OCI-LY1 (cell line): ENCODE data around the gene PNLIPRP1.

ENCODE experiments used
- H2AFZ ChIP-seq: fragments of 200-600 bp; sonication (generic), shearing (Covaris generic); 2 replicates; pipeline ENCODE4 v1.6.0; 2014; ENCODE audit warnings: antibody characterized with exemption, mild to moderate bottlenecking, low read length
- H3F3A ChIP-seq: fragments of 200-600 bp; sonication (generic), shearing (Covaris generic); 2 replicates; pipeline ENCODE4 v1.6.0; 2014; ENCODE audit warnings: mild to moderate bottlenecking, antibody characterized with exemption, low read length, moderate library complexity; ENCODE audit not compliant: insufficient read depth
- H3K27ac ChIP-seq: fragments of 200-600 bp; sonication (generic); 2 replicates; pipeline ENCODE4 v1.5.1; 2014; ENCODE audit warnings: low read length, mixed run types, mild to moderate bottlenecking, low read depth; ENCODE audit not compliant: poor library complexity, severe bottlenecking
- H3K27me3 ChIP-seq: fragments of 200-600 bp; sonication (generic); 2 replicates; pipeline ENCODE4 v1.6.0; 2014; ENCODE audit warnings: antibody characterized with exemption, mild to moderate bottlenecking, low read length, moderate library complexity; ENCODE audit not compliant: insufficient read depth
- H3K36me3 ChIP-seq: fragments of 200-600 bp; sonication (generic); 2 replicates; pipeline ENCODE4 v1.6.1; 2014; ENCODE audit warnings: mild to moderate bottlenecking, antibody characterized with exemption, low read length, moderate library complexity, mixed read lengths; ENCODE audit not compliant: insufficient read depth
- H3K4me1 ChIP-seq: fragments of 200-600 bp; sonication (generic); 2 replicates; pipeline ENCODE4 v1.5.1; 2014; ENCODE audit warnings: mild to moderate bottlenecking, low read length, moderate library complexity; ENCODE audit not compliant: insufficient read depth, severe bottlenecking
- H3K4me2 ChIP-seq: fragments of 200-600 bp; sonication (generic), shearing (Covaris generic); 2 replicates; pipeline ENCODE4 v1.6.1; 2014; ENCODE audit warnings: low read length
- H3K4me3 ChIP-seq: fragments of 200-600 bp; sonication (generic); 2 replicates; pipeline ENCODE4 v1.5.1; 2014; ENCODE audit warnings: low read length, low read depth, mild to moderate bottlenecking, mixed read lengths; ENCODE audit not compliant: poor library complexity, severe bottlenecking
- H3K79me2 ChIP-seq: fragments of 200-600 bp; shearing (Covaris generic); 2 replicates; pipeline ENCODE4 v1.6.1; 2016; ENCODE audit warnings: mixed run types, low read length, mixed read lengths; ENCODE audit not compliant: insufficient read depth
- H3K9ac ChIP-seq: fragments of 200-600 bp; sonication (generic), shearing (Covaris generic); 2 replicates; pipeline ENCODE4 v1.6.1; 2014; ENCODE audit warnings: mild to moderate bottlenecking, low read length, mixed read lengths
- H3K9me2 ChIP-seq: fragments of 200-600 bp; sonication (generic), shearing (Covaris generic); 2 replicates; pipeline ENCODE4 v1.6.1; 2014; ENCODE audit warnings: low read depth, mild to moderate bottlenecking, low read length, mixed read lengths
- H3K9me3 ChIP-seq: fragments of 200-600 bp; shearing (Covaris generic); 2 replicates; pipeline ENCODE4 v1.6.1; 2014; ENCODE audit warnings: low read length, mixed read lengths
- H4K20me1 ChIP-seq: fragments of 200-600 bp; sonication (generic), shearing (Covaris generic); 2 replicates; pipeline ENCODE4 v1.6.0; 2016; ENCODE audit warnings: mild to moderate bottlenecking, low read length; ENCODE audit not compliant: insufficient read depth
- EZH2 ChIP-seq: fragments of 200-600 bp; sonication (generic), shearing (Covaris generic); IDR thresholded peaks from 2 replicates; pipeline ENCODE4 v1.8.0; 2017; ENCODE audit warnings: borderline replicate concordance, mixed run types, mild to moderate bottlenecking, antibody characterized with exemption, low read length, moderate library complexity, mixed read lengths
- TF ChIP-seq, protein P1 (sequence below): fragments of 200-600 bp; sonication (generic), shearing (Covaris generic); IDR thresholded peaks from 2 replicates; pipeline ENCODE4 v1.5.1; 2017; ENCODE audit warnings: mild to moderate bottlenecking, antibody characterized with exemption, low read length, moderate library complexity, mixed read lengths

Gene PNLIPRP1

GRCh38 chr10:116589926-116590325 is 833 bp upstream of the PNLIPRP1 start:
- Histone ChIP-seq H3K9me3 (no peaks in the 10 kb centered on the region), H3K4me3 (no peak overlapping the region), H3K27ac (no peak overlapping the region), H3K36me3 (no peaks in the 10 kb centered on the region), H3K27me3 (no peaks in the 10 kb centered on the region), H4K20me1 (no peaks in the 10 kb centered on the region), H3K4me2 (no peak overlapping the region), H3K4me1 (no peaks in the 10 kb centered on the region), H3K79me2 (no peaks in the 10 kb centered on the region), H3K9ac (no peak overlapping the region), H3K9me2 (no peaks in the 10 kb centered on the region), H3F3A (no peaks in the 10 kb centered on the region), H2AFZ (no peak overlapping the region)
- TF ChIP-seq, protein P1, sequence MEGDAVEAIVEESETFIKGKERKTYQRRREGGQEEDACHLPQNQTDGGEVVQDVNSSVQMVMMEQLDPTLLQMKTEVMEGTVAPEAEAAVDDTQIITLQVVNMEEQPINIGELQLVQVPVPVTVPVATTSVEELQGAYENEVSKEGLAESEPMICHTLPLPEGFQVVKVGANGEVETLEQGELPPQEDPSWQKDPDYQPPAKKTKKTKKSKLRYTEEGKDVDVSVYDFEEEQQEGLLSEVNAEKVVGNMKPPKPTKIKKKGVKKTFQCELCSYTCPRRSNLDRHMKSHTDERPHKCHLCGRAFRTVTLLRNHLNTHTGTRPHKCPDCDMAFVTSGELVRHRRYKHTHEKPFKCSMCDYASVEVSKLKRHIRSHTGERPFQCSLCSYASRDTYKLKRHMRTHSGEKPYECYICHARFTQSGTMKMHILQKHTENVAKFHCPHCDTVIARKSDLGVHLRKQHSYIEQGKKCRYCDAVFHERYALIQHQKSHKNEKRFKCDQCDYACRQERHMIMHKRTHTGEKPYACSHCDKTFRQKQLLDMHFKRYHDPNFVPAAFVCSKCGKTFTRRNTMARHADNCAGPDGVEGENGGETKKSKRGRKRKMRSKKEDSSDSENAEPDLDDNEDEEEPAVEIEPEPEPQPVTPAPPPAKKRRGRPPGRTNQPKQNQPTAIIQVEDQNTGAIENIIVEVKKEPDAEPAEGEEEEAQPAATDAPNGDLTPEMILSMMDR: no peak
- no peak for TF ChIP-seq EZH2

DNA sequence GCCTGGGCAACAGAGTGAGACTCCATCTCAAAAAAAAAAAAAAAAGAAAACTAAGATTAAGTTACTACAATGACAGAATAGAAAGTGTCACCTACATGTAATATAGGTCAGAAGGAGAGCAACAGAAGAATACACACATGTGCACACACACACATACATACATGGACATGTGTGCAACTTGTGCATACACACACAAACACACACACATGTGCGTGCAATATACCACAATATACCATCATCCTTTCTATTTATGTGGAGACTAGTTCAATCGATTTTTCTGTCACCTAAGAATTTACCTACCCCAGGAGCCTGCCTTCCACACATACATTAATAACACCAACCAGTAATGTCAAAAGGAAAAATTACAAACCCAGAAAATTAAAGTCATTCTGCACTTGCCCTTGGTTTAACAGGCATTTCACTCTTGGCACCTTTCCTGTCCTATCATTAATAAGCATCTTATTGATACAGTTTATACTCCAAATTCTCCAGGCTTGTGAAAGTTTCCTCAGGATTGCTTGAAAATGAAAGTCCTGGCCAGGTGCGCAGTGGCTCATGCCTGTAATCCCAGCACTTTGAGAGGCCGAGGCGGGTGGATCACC is 2.5 kb downstream of the PNLIPRP1 start:
- Histone ChIP-seq H3K4me2 (no peak overlapping the region), H3K27ac (no peak overlapping the region), H2AFZ (no peak overlapping the region), H3K27me3 (no peaks in the 10 kb centered on the region), H3K9me2 (no peaks in the 10 kb centered on the region), H3K9me3 (no peaks in the 10 kb centered on the region), H4K20me1 (no peaks in the 10 kb centered on the region), H3K4me1 (no peaks in the 10 kb centered on the region), H3K79me2 (no peaks in the 10 kb centered on the region), H3K9ac (no peak overlapping the region), H3F3A (no peaks in the 10 kb centered on the region), H3K36me3 (no peaks in the 10 kb centered on the region), H3K4me3 (no peak overlapping the region)
- TF ChIP-seq EZH2: no peak
- TF ChIP-seq, protein P1: no peak

- Histone ChIP-seq H4K20me1 (no peaks in the 10 kb centered on the region), H3F3A (no peaks in the 10 kb centered on the region), H3K27me3 (no peaks in the 10 kb centered on the region), H3K4me1 (no peaks in the 10 kb centered on the region), H2AFZ (no peak overlapping the region), H3K27ac (no peak overlapping the region), H3K4me3 (no peak overlapping the region), H3K9me3 (no peaks in the 10 kb centered on the region), H3K9me2 (no peaks in the 10 kb centered on the region), H3K36me3 (no peaks in the 10 kb centered on the region), H3K9ac (no peak overlapping the region), H3K4me2 (no peak overlapping the region), H3K79me2 (no peaks in the 10 kb centered on the region)
- TF ChIP-seq, protein P1: no peak
- TF ChIP-seq EZH2: no peak
Measured at GRCh38 chr10:116594525-116595035, 3.8 kb downstream of the PNLIPRP1 start.
